Stomach (tissue), 9 donors: ENCODE results near the gene CEP250. TPM values are rescaled to one million over a fixed set of nuclear protein-coding genes. Genes with fewer than 3 reads are reported as not detected.

Source experiments
- DNase-seq, 2 donors: peaks; one replicate each; pipeline versions ENCODE4 v3.0.0 to v3.0.0-alpha.2; 2013 to 2019
- H3K27ac ChIP-seq, 5 donors: fragments of 200-600 bp in 4 of 5; sonication (generic) in 4 of 5; one replicate each; pipeline ENCODE4 v1.5.1; 2013 to 2019; ENCODE audit warnings: mild to moderate bottlenecking in 1 of 5, moderate library complexity in 1 of 5
- H3K27me3 ChIP-seq, 3 donors: fragments of 200-600 bp; sonication (generic); one replicate each; pipeline ENCODE4 v1.5.1; 2017 to 2019; ENCODE audit warnings: mixed run types in 1 of 3
- H3K36me3 ChIP-seq, 4 donors: fragments of 200-600 bp; sonication (generic); 1 replicate in 3 of 4; 2 replicates in 1 of 4; pipeline ENCODE4 v1.5.1; 2016 to 2019
- H3K4me1 ChIP-seq, 4 donors: fragments of 200-600 bp; sonication (generic); one replicate each; pipeline ENCODE4 v1.5.1; 2016 to 2019
- H3K4me3 ChIP-seq, 4 donors: fragments of 200-600 bp; sonication (generic) in 3 of 4; one replicate each; pipeline ENCODE4 v1.5.1; 2016 to 2019; ENCODE audit warnings: mild to moderate bottlenecking in 1 of 4
- H3K9me3 ChIP-seq, 4 donors: fragments of 200-600 bp; sonication (generic); one replicate each; pipeline ENCODE4 v1.5.1; 2016 to 2019
- EP300 ChIP-seq: sonication (generic); formaldehyde crosslinking; IDR thresholded peaks from one replicate; pipeline ENCODE4 v1.6.1; 2017; ENCODE audit warnings: antibody characterized with exemption
- POLR2A ChIP-seq, 4 donors: fragments of 450-650 bp; IDR thresholded peaks; one replicate each; pipeline ENCODE4 v1.6.1; 2016; ENCODE audit warnings: antibody characterized with exemption in 4 of 4, control low read depth in 2 of 4, mild to moderate bottlenecking in 1 of 4, moderate library complexity in 1 of 4
- POLR2AphosphoS5 ChIP-seq, 3 donors: sonication (generic); formaldehyde crosslinking; IDR thresholded peaks; one replicate each; pipeline ENCODE4 v1.6.1; 2016; ENCODE audit warnings: antibody characterized with exemption in 3 of 3
- WGBS, 5 donors: extraction: QIAGEN DNeasy Blood & Tissue Kit in 3 of 5; methylation state at CpG; one replicate each; pipeline versions ENCODE4 v1.1.5 to v1.1.7; 2013 to 2018; 5-methylcytosine and 5-hydroxymethylcytosine counted together
- intact Hi-C: fragments of 100-400 bp; cut with DNase I; formaldehyde crosslinking; loops from one replicate; pipeline ENCODE4 v1.15.1; 2023; ENCODE audit warnings: low total_unique reads
- polyA plus RNA-seq, 3 donors: library from polyadenylated mRNA; stranded (reverse); fragments of 200-250 nt; gene quantifications; one replicate each; pipeline ENCODE4 v1.2.3, GENCODE V29; 2013
- total RNA-seq, 5 donors: library from RNA; depleted of rRNA; stranded (reverse); fragments of >200 nt; gene quantifications; one replicate each; pipeline versions ENCODE4 v1.1.0 to v1.2.3, GENCODE V29; 2014 to 2016
- TF ChIP-seq, protein P1 (sequence below), 7 experiments: fragments of 450-650 bp in 4 of 7; fragments of 200-600 bp in 3 of 7; sonication (generic) in 3 of 7; IDR thresholded peaks; one replicate each; pipeline ENCODE4 v1.5.1; 2016 to 2019; ENCODE audit warnings: antibody characterized with exemption in 7 of 7, control low read depth in 2 of 7, mild to moderate bottlenecking in 1 of 7
- donor health status: healthy with polysubstance abuse.
- donor health status: Bipolar disorder and iron deficiency.
- donor health status: healthy.

CEP250 gene
- total and polyA plus RNA-seq, 8 donors = 2.9 to 51.3 (median 6.9) TPM

DNA sequence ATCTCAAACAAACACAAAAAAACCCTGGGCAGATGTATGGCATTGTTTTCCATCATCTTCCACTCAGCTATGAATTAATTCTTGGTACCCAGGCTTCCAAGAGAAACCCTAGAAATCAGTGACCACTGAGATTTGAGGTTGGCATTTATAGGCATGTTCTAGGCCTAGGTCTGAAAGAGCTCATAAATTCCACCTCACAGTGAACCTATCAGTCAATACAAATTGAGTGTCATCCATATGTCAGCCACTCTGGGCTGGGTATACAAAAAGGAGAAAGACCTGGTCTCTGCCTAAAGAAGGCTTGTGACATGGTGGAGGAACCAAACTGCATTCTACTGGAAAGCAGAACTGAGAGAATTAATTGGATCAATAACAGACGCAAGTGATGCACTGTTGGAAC is 43.9 kb downstream of the CEP250 start:
- intact Hi-C loops = no loop called here
- DNase-seq = no peak
- 88 to 95% (median 93%) methylated on average over 1 of the region's 1 CpG for WGBS, 5 donors
- TF ChIP-seq, protein P1, sequence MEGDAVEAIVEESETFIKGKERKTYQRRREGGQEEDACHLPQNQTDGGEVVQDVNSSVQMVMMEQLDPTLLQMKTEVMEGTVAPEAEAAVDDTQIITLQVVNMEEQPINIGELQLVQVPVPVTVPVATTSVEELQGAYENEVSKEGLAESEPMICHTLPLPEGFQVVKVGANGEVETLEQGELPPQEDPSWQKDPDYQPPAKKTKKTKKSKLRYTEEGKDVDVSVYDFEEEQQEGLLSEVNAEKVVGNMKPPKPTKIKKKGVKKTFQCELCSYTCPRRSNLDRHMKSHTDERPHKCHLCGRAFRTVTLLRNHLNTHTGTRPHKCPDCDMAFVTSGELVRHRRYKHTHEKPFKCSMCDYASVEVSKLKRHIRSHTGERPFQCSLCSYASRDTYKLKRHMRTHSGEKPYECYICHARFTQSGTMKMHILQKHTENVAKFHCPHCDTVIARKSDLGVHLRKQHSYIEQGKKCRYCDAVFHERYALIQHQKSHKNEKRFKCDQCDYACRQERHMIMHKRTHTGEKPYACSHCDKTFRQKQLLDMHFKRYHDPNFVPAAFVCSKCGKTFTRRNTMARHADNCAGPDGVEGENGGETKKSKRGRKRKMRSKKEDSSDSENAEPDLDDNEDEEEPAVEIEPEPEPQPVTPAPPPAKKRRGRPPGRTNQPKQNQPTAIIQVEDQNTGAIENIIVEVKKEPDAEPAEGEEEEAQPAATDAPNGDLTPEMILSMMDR (IDR thresholded peaks at IDR 0.05) = no peak
- TF ChIP-seq POLR2A (IDR thresholded peaks at IDR 0.05) (no peak), EP300 (no peak), POLR2AphosphoS5 (IDR thresholded peaks at IDR 0.05) (no peak)
- peaks cover 82 to 100% (median 100%) of the 10 kb centered on the region in 4 donors for H3K36me3 ChIP-seq
- H3K4me1 ChIP-seq = peaks cover 0 to 15% (median 3%) of the 10 kb centered on the region in 4 donors
- H3K9me3 ChIP-seq = no peaks in the 10 kb centered on the region
- no peak overlapping the region for H3K27ac ChIP-seq
- H3K27me3 ChIP-seq = no peaks in the 10 kb centered on the region
- H3K4me3 ChIP-seq = no peak overlapping the region

DNA sequence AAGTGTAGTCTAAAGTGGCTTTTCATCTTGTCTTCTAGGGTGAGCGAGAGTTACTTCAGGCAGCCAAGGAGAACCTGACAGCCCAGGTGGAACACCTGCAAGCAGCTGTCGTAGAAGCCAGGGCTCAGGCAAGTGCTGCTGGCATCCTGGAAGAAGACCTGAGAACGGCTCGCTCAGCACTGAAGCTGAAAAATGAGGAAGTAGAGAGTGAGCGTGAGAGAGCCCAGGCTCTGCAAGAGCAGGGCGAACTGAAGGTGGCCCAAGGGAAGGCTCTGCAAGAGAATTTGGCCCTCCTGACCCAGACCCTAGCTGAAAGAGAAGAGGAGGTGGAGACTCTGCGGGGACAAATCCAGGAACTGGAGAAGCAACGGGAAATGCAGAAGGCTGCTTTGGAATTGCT is 47.0 kb downstream of the CEP250 start:
- H3K27me3 ChIP-seq = no peaks in the 10 kb centered on the region
- no peak overlapping the region for H3K4me3 ChIP-seq
- H3K9me3 ChIP-seq = no peaks in the 10 kb centered on the region
- 71 to 88% (median 81%) methylated on average over 8 of the region's 8 CpGs for WGBS, 5 donors
- H3K4me1 ChIP-seq = peaks cover 0 to 19% (median 0%) of the 10 kb centered on the region in 4 donors
- peaks cover 57 to 100% (median 99%) of the 10 kb centered on the region in 4 donors for H3K36me3 ChIP-seq
- TF ChIP-seq POLR2AphosphoS5 (IDR thresholded peaks at IDR 0.05) = no peak
- TF ChIP-seq POLR2A (IDR thresholded peaks at IDR 0.05) = no peak
- TF ChIP-seq, protein P1 (IDR thresholded peaks at IDR 0.05) = no peak
- no peak for TF ChIP-seq EP300
- no peak overlapping the region for H3K27ac ChIP-seq
- no peak for DNase-seq
- intact Hi-C loops = no loop called here

DNA sequence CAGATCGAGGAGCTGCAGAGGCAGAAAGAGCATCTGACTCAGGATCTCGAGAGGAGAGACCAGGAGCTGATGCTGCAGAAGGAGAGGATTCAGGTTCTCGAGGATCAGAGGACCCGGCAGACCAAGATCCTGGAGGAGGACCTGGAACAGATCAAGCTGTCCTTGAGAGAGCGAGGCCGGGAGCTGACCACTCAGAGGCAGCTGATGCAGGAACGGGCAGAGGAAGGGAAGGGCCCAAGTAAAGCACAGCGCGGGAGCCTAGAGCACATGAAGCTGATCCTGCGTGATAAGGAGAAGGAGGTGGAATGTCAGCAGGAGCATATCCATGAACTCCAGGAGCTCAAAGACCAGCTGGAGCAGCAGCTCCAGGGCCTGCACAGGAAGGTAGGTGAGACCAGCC is 47.9 kb downstream of the CEP250 start:
- TF ChIP-seq EP300 = no peak
- no peak for TF ChIP-seq POLR2AphosphoS5 (IDR thresholded peaks at IDR 0.05)
- TF ChIP-seq POLR2A (IDR thresholded peaks at IDR 0.05) = no peak
- TF ChIP-seq, protein P1 (IDR thresholded peaks at IDR 0.05) = no peak

DNA sequence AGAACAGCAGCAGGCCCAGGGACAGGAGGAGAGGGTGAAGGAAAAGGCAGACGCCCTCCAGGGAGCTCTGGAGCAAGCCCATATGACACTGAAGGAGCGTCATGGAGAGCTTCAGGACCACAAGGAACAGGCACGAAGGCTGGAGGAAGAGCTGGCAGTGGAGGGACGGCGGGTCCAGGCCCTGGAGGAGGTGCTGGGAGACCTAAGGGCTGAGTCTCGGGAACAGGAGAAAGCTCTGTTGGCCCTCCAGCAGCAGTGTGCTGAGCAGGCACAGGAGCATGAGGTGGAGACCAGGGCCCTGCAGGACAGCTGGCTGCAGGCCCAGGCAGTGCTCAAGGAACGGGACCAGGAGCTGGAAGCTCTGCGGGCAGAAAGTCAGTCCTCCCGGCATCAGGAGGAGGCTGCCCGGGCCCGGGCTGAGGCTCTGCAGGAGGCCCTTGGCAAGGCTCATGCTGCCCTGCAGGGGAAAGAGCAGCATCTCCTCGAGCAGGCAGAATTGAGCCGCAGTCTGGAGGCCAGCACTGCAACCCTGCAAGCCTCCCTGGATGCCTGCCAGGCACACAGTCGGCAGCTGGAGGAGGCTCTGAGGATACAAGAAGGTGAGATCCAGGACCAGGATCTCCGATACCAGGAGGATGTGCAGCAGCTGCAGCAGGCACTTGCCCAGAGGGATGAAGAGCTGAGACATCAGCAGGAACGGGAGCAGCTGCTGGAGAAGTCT is 48.6 kb downstream of the CEP250 start:
- 75 to 85% (median 78%) methylated on average over 10 to 16 of the region's 16 CpGs for WGBS, 5 donors
- DNase-seq = peak in 1 of 2 donors; percentile 11
- H3K9me3 ChIP-seq = no peaks in the 10 kb centered on the region

More for the DNA sequence above, 47.9 kb downstream of the CEP250 start:
- Histone ChIP-seq H3K27ac (peak overlapping the region in 1 of 5 donors; percentile 8), H3K4me3 (no peak overlapping the region), H3K4me1 (peaks cover 0 to 19% (median 0%) of the 10 kb centered on the region in 4 donors), H3K27me3 (no peaks in the 10 kb centered on the region), H3K36me3 (peaks cover 57 to 100% (median 99%) of the 10 kb centered on the region in 4 donors), H3K9me3 (no peaks in the 10 kb centered on the region)
- no peak for DNase-seq
- whole genome bisulfite sequencing, 5 donors = 93 to 96% (median 95%) methylated on average over 10 of the region's 10 CpGs
- intact Hi-C loops = no loop called here

More for the DNA sequence above, 48.6 kb downstream of the CEP250 start:
- H3K27ac ChIP-seq = peak overlapping the region in 1 of 5 donors; percentile 8
- no peak overlapping the region for H3K4me3 ChIP-seq
- H3K27me3 ChIP-seq = no peaks in the 10 kb centered on the region
- no peak for TF ChIP-seq EP300
- TF ChIP-seq, protein P1 (IDR thresholded peaks at IDR 0.05) = no peak
- TF ChIP-seq POLR2A (IDR thresholded peaks at IDR 0.05) = no peak
- no peak for TF ChIP-seq POLR2AphosphoS5 (IDR thresholded peaks at IDR 0.05)
- H3K4me1 ChIP-seq = peaks cover 0 to 19% (median 0%) of the 10 kb centered on the region in 4 donors
- peaks cover 57 to 100% (median 99%) of the 10 kb centered on the region in 4 donors for H3K36me3 ChIP-seq
- intact Hi-C loops = no loop called here
